GM12878 (cell line): Measurements from ENCODE around the gene AHCYL2. TPM values are rescaled to one million over a fixed set of nuclear protein-coding genes. Genes with fewer than 3 reads are reported as not detected.
A peak's percentile ranks its signal among the peaks of the same experiment; 100 is the strongest.

Source experiments
- ATAC-seq: fragments of 200-7000 bp; cut with Tn5 transposase; 3 replicates; pipeline ENCODE4 v1.9.1; 2020; ENCODE audit warnings: mild to moderate bottlenecking, moderate library complexity
- BruUV-seq: library from RNA; stranded (reverse); fragments of 400-500 nt; replicated peaks from 2 replicates; lab custom pipeline; 2021; lab: Mats Ljungman, UMichigan
- CTCF ChIA-PET: fragments of 300-600 bp; sonication (Branson Sonifier 250); formaldehyde crosslinking; extraction: SDS; loops from one replicate; lab custom pipeline; 2021; ENCODE audit warnings: inconsistent platforms; lab: Yijun Ruan, JAX
- POLR2A ChIA-PET: fragments of 350-600 bp; formaldehyde crosslinking; extraction: SDS; loops from one replicate; lab custom pipeline; 2021; ENCODE audit warnings: inconsistent platforms; lab: Charles Lee
- RAD21 ChIA-PET: fragments of 300-600 bp; sonication (Branson Sonifier 250); formaldehyde crosslinking; loops from one replicate; lab custom pipeline; 2023; ENCODE audit warnings: antibody characterized with exemption; ENCODE audit not compliant: unreplicated experiment; lab: Charles Lee
- SMC1A ChIA-PET: fragments of 300-600 bp; sonication (Branson Sonifier 250); formaldehyde crosslinking; loops from one replicate; lab custom pipeline; 2023; ENCODE audit not compliant: unreplicated experiment, uncharacterized antibody; lab: Charles Lee
- DNase-seq: peaks from one replicate; pipeline ENCODE4 v3.0.0-alpha.2; 2011; ENCODE audit warnings: low read depth, low spot score
- FAIRE-seq: peaks from 3 replicates; lab custom pipeline; 2011; peaks lifted over from hg19 to GRCh38; lab: Jason Lieb, UNC
- H2AFZ ChIP-seq: 2 replicates; pipeline ENCODE4 v1.6.0; 2011; ENCODE audit warnings: low read depth, low read length, control low read depth; ENCODE audit not compliant: control insufficient read depth
- H3K27ac ChIP-seq: 2 replicates; pipeline ENCODE4 v1.5.1; 2011; ENCODE audit warnings: control low read depth; ENCODE audit not compliant: control insufficient read depth, insufficient read depth
- H3K27me3 ChIP-seq, 2 experiments: replicated peaks in 1 of 2; 2 replicates each; pipeline versions ENCODE4 v1.6.0 to v1.6.1; 2011; ENCODE audit warnings: low read length in 1 of 2; ENCODE audit not compliant: control insufficient read depth in 2 of 2, insufficient read depth in 2 of 2
- H3K36me3 ChIP-seq, 2 experiments: 2 replicates each; pipeline ENCODE4 v1.5.1; 2011; ENCODE audit warnings: low read length in 1 of 2; ENCODE audit not compliant: control insufficient read depth in 2 of 2, insufficient read depth in 2 of 2
- H3K4me1 ChIP-seq: 2 replicates; pipeline ENCODE4 v1.6.1; 2011; ENCODE audit warnings: mild to moderate bottlenecking, low read length, moderate library complexity, mixed read lengths; ENCODE audit not compliant: control insufficient read depth, insufficient read depth
- H3K4me2 ChIP-seq: 2 replicates; pipeline ENCODE4 v1.6.0; 2011; ENCODE audit warnings: control low read depth; ENCODE audit not compliant: control insufficient read depth, insufficient read depth
- H3K4me3 ChIP-seq: fragments of 200-600 bp; sonication (generic); 2 replicates; pipeline ENCODE4 v1.5.1; 2016
- H3K79me2 ChIP-seq: 2 replicates; pipeline ENCODE4 v1.6.0; 2011; ENCODE audit warnings: low read length; ENCODE audit not compliant: control insufficient read depth, insufficient read depth
- H3K9ac ChIP-seq: 2 replicates; pipeline ENCODE4 v1.8.0; 2011; ENCODE audit warnings: low read length, control low read depth, mixed read lengths; ENCODE audit not compliant: control insufficient read depth, insufficient read depth
- H3K9me3 ChIP-seq: replicated peaks from 3 replicates; pipeline ENCODE4 v1.5.1; 2011; ENCODE audit warnings: mild to moderate bottlenecking, low read length; ENCODE audit not compliant: control insufficient read depth, insufficient read depth
- H4K20me1 ChIP-seq: 2 replicates; pipeline ENCODE4 v1.6.0; 2011; ENCODE audit not compliant: control insufficient read depth, insufficient read depth
- CTCF ChIP-seq, 3 experiments: IDR thresholded peaks in 2 of 3; conservative IDR thresholded peaks in 1 of 3; 2 replicates each; pipeline ENCODE4 v1.5.1; 2011; ENCODE audit warnings: low read depth in 3 of 3, low read length in 3 of 3, mild to moderate bottlenecking in 3 of 3, control low read depth in 2 of 3, moderate library complexity in 2 of 3, inconsistent platforms in 1 of 3, mixed read lengths in 1 of 3; ENCODE audit not compliant: control insufficient read depth in 2 of 3, insufficient read depth in 1 of 3; ENCODE audit errors: extremely low read depth in 1 of 3
- RAD21 ChIP-seq: IDR thresholded peaks from 2 replicates; pipeline ENCODE4 v1.6.1; 2011; ENCODE audit warnings: mild to moderate bottlenecking, low read depth, low read length, moderate library complexity; ENCODE audit not compliant: insufficient read depth
- RB1 ChIP-seq: fragments of 450-650 bp; formaldehyde crosslinking; IDR thresholded peaks from 2 replicates; pipeline ENCODE4 v1.6.1; 2017; ENCODE audit warnings: mild to moderate bottlenecking, borderline replicate concordance
- SMC3 ChIP-seq: IDR thresholded peaks from 2 replicates; pipeline ENCODE4 v1.6.1; 2011; ENCODE audit warnings: low read length, improper control_type of control experiment, borderline replicate concordance
- WGBS: methylation state at CpG from one replicate; pipeline ENCODE4 v1.1.6; 2016; ENCODE audit warnings: low lambda C conversion rate; ENCODE audit not compliant: insufficient replicate concordance, insufficient coverage; ENCODE audit errors: missing lambda C conversion rate; 5-methylcytosine and 5-hydroxymethylcytosine counted together
- in situ Hi-C: fragments of 300-500 bp; cut with MboI; formaldehyde crosslinking; loops from 9 replicates; pipeline ENCODE4 v1.14.3; 2018; ENCODE audit warnings: mixed read lengths
- intact Hi-C: fragments of 100-400 bp; cut with micrococcal nuclease; formaldehyde crosslinking; loops from one replicate; pipeline ENCODE4 v1.14.2; 2022; ENCODE audit not compliant: unreplicated experiment
- polyA plus RNA-seq, 11 experiments: library from polyadenylated mRNA; depleted of rRNA in 4 of 11; unstranded in 6 of 11; stranded (reverse) in 5 of 11; fragments of >200 nt; fragmentation: Nextera tagmentation in 4 of 11; fragmentation: Illumina TruSeq in 1 of 11; extraction: Ambion mirVana in 4 of 11; extraction: Trizol in 1 of 11; gene quantifications; 1 replicate in 1 of 11; 2 replicates in 10 of 11; pipeline versions ENCODE4 v1.2.1 to v1.2.3, GENCODE V29; 2011 to 2016; ENCODE audit warnings: inconsistent platforms in 2 of 11, missing spikeins in 2 of 11, low read depth in 1 of 11
- total RNA-seq, 4 experiments: library from RNA; depleted of rRNA in 3 of 4; stranded (reverse); fragments of >200 nt in 3 of 4; fragmentation: Illumina TruSeq in 1 of 4; extraction: Trizol in 1 of 4; gene quantifications; 2 replicates each; pipeline versions ENCODE4 v1.2.1 to v1.2.3, GENCODE V29; 2013 to 2021
- TF ChIP-seq, protein P1 (sequence below): fragments of 450-650 bp; IDR thresholded peaks from 2 replicates; pipeline ENCODE4 v1.6.1; 2016; ENCODE audit warnings: mild to moderate bottlenecking

Gene AHCYL2
- total and polyA plus RNA-seq, 10 of the 15 experiments (the other 5 are each of a cell fraction or from before 2014, with no cell fraction given) = 1.7 to 29.1 (median 5.4) TPM

DNA sequence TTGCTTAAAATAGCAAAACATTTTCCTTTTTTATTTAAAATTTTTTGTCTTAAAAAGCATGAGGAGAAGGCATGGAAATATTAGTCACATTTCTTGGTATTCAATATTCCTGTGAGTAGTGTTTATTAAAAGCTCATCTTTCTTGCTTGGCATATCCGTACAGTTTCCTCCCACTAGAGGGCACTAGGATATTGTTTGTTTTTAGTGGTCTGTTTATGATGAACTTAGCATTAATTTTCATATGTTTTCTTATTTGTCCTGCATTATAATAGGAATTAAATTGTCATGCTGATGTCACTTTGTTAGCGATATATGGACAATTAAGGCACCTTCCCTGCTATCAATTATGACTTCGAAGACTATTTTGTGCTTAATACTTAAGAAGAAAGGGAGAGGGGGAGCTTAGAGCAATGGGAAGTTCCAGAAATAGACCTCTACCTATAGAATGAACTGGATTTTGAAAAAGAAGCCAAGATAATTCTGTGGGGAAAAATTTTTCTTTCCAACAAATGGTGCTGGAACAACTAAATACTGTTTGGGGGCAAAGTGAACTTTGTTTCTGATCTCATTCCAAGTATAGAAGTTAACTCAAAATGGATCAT lies 118.4 kb downstream of the AHCYL2 start:
- Histone ChIP-seq H4K20me1 (no peaks in the 10 kb centered on the region), H3K27me3 (no peaks in the 10 kb centered on the region), H3K4me2 (no peak overlapping the region), H3K27ac (no peak overlapping the region), H2AFZ (no peak overlapping the region), H3K9me3 (no peaks in the 10 kb centered on the region), H3K36me3 (no peaks in the 10 kb centered on the region), H3K9ac (no peak overlapping the region), H3K4me3 (no peak overlapping the region), H3K79me2 (no peaks in the 10 kb centered on the region), H3K4me1 (peaks cover 20% of the 10 kb centered on the region)
- no TSS peak for BruUV-seq
- DNase-seq (no peak), FAIRE-seq (peak; percentile 62), ATAC-seq (peak; percentile 84)
- TF ChIP-seq SMC3 = peak; percentile 79
- peak; percentile 64 to 67 (median 65) for TF ChIP-seq CTCF (IDR thresholded peaks at IDR 0.05 in 2 of 3, conservative IDR thresholded peaks at IDR 0.05 in 1 of 3; ENCODE audit: control insufficient read depth in 2 of 3, extremely low read depth in 1 of 3, insufficient read depth in 1 of 3, low read depth in 3 of 3, low read length in 3 of 3)
- TF ChIP-seq RB1 = peak; percentile 53; the same call in 1 of the 2 replicates
- peak; percentile 80 for TF ChIP-seq RAD21
- TF ChIP-seq, protein P1, sequence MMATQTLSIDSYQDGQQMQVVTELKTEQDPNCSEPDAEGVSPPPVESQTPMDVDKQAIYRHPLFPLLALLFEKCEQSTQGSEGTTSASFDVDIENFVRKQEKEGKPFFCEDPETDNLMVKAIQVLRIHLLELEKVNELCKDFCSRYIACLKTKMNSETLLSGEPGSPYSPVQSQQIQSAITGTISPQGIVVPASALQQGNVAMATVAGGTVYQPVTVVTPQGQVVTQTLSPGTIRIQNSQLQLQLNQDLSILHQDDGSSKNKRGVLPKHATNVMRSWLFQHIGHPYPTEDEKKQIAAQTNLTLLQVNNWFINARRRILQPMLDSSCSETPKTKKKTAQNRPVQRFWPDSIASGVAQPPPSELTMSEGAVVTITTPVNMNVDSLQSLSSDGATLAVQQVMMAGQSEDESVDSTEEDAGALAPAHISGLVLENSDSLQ = no peak
- intact Hi-C loops = loop anchor here (1.0 kb wide), 1 partner anchor 24 kb away; no protein-coding TSS in a partner anchor
- ChIA-PET RAD21 (interaction anchor here (0.5 to 5.7 kb wide), 30 partner anchors 9 to 916 kb away, joined by 3 to 333 read pairs (median 4); partner anchors contain the start of genes AHCYL2, NRF1 and STRIP2), CTCF (interaction anchor here (0.6 to 12.0 kb wide), 44 partner anchors 9 to 668 kb away, joined by 3 to 561 read pairs (median 4); partner anchors contain the start of gene STRIP2), POLR2A (interaction anchor here (0.7 to 3.0 kb wide), 5 partner anchors 24 to 129 kb away, joined by 3 to 27 read pairs (median 4); no protein-coding TSS in a partner anchor), SMC1A (interaction anchor here (0.6 to 10.3 kb wide), 28 partner anchors 9 to 894 kb away, joined by 3 to 451 read pairs (median 3); partner anchors contain the start of genes AHCYL2 and STRIP2)
- WGBS = 12% methylated on average over 3 of the region's 3 CpGs
- in situ Hi-C loops = loop anchor here (10.0 kb wide), 1 partner anchor 302 kb away; no protein-coding TSS in a partner anchor
